HEK293 (cell line): ENCODE data around the gene SKA2.

Experiments
- CTCF ChIA-PET: fragments of 350-600 bp; formaldehyde crosslinking; extraction: SDS; loops from one replicate; lab custom pipeline; 2021; ENCODE audit warnings: antibody characterized with exemption; lab: Yijun Ruan, JAX
- POLR2A ChIA-PET: fragments of 300-600 bp; formaldehyde crosslinking; extraction: SDS; loops from one replicate; lab custom pipeline; 2020; ENCODE audit warnings: antibody characterized with exemption, inconsistent platforms; lab: Yijun Ruan, JAX
- H3K27ac ChIP-seq: fragments of 200-500 bp; sonication (Bioruptor generic); 2 replicates; pipeline ENCODE4 v1.5.1; 2014; ENCODE audit warnings: low read depth, low read length, control low read depth, inconsistent platforms; ENCODE audit errors: extremely low read depth
- H3K36me3 ChIP-seq, 2 experiments: fragments of 200-500 bp in 1 of 2; sonication (Bioruptor generic) in 1 of 2; 1 replicate in 1 of 2; 2 replicates in 1 of 2; pipeline ENCODE4 v1.5.1; 2014 to 2017; ENCODE audit warnings: inconsistent platforms in 2 of 2, low read length in 2 of 2; ENCODE audit not compliant: control insufficient read depth in 2 of 2, insufficient read depth in 1 of 2
- H3K4me1 ChIP-seq: fragments of 200-500 bp; sonication (Bioruptor generic); 2 replicates; pipeline ENCODE4 v1.5.1; 2014; ENCODE audit warnings: mild to moderate bottlenecking, low read length, inconsistent platforms; ENCODE audit not compliant: control insufficient read depth, insufficient read depth
- H3K4me3 ChIP-seq: 2 replicates; pipeline ENCODE4 v1.5.1; 2011; ENCODE audit warnings: low read depth, mild to moderate bottlenecking, control low read depth, low read length, moderate library complexity
- H3K9me3 ChIP-seq: fragments of 200-500 bp; sonication (Bioruptor generic); 2 replicates; pipeline ENCODE4 v1.5.1; 2014; ENCODE audit warnings: low read depth, low read length, inconsistent platforms; ENCODE audit not compliant: control insufficient read depth, insufficient read depth
- BCL11A ChIP-seq: fragments of 450-650 bp; formaldehyde crosslinking; IDR thresholded peaks from 2 replicates; pipeline ENCODE4 v1.5.1; 2016; ENCODE audit warnings: low read depth, missing biosample characterization, missing genetic modification characterization
- GLIS1 ChIP-seq: fragments of 450-650 bp; formaldehyde crosslinking; IDR thresholded peaks from 2 replicates; pipeline ENCODE4 v1.5.1; 2016; ENCODE audit warnings: missing biosample characterization, missing genetic modification characterization
- ZBTB48 ChIP-seq: fragments of 450-650 bp; formaldehyde crosslinking; IDR thresholded peaks from 2 replicates; pipeline ENCODE4 v1.5.1; 2016; ENCODE audit warnings: missing biosample characterization, missing genetic modification characterization
- ZFP37 ChIP-seq: fragments of 450-650 bp; formaldehyde crosslinking; IDR thresholded peaks from 2 replicates; pipeline ENCODE4 v1.5.1; 2016; ENCODE audit warnings: missing biosample characterization, missing genetic modification characterization
- ZNF114 ChIP-seq: fragments of 450-650 bp; formaldehyde crosslinking; IDR thresholded peaks from 2 replicates; pipeline ENCODE4 v1.5.0; 2017; ENCODE audit warnings: missing biosample characterization, missing genetic modification characterization
- ZNF121 ChIP-seq: fragments of 450-650 bp; formaldehyde crosslinking; IDR thresholded peaks from 2 replicates; pipeline ENCODE4 v1.5.1; 2016; ENCODE audit warnings: missing biosample characterization, missing genetic modification characterization
- ZNF202 ChIP-seq: fragments of 450-650 bp; formaldehyde crosslinking; IDR thresholded peaks from 2 replicates; pipeline ENCODE4 v1.5.1; 2016; ENCODE audit warnings: missing biosample characterization, missing genetic modification characterization, borderline replicate concordance
- ZNF548 ChIP-seq: fragments of 450-650 bp; formaldehyde crosslinking; IDR thresholded peaks from 2 replicates; pipeline ENCODE4 v1.5.1; 2016; ENCODE audit warnings: missing biosample characterization, missing genetic modification characterization
- ZNF561 ChIP-seq: fragments of 450-650 bp; IDR thresholded peaks from 2 replicates; pipeline ENCODE4 v1.5.1; 2018; ENCODE audit warnings: missing biosample characterization, missing genetic modification characterization, borderline replicate concordance
- ZNF626 ChIP-seq: fragments of 450-650 bp; sonication (Bioruptor Pico); formaldehyde crosslinking; IDR thresholded peaks from 2 replicates; pipeline ENCODE4 v1.5.1; 2018; ENCODE audit warnings: missing biosample characterization, missing genetic modification characterization, inconsistent platforms
- ZNF777 ChIP-seq: fragments of 450-650 bp; formaldehyde crosslinking; IDR thresholded peaks from 2 replicates; pipeline ENCODE4 v1.5.1; 2017; ENCODE audit warnings: missing biosample characterization, missing genetic modification characterization, borderline replicate concordance
- TF ChIP-seq, protein P1 (sequence below): fragments of 450-650 bp; formaldehyde crosslinking; IDR thresholded peaks from 2 replicates; pipeline ENCODE4 v1.5.1; 2016; ENCODE audit warnings: missing biosample characterization, missing genetic modification characterization

Gene SKA2

DNA sequence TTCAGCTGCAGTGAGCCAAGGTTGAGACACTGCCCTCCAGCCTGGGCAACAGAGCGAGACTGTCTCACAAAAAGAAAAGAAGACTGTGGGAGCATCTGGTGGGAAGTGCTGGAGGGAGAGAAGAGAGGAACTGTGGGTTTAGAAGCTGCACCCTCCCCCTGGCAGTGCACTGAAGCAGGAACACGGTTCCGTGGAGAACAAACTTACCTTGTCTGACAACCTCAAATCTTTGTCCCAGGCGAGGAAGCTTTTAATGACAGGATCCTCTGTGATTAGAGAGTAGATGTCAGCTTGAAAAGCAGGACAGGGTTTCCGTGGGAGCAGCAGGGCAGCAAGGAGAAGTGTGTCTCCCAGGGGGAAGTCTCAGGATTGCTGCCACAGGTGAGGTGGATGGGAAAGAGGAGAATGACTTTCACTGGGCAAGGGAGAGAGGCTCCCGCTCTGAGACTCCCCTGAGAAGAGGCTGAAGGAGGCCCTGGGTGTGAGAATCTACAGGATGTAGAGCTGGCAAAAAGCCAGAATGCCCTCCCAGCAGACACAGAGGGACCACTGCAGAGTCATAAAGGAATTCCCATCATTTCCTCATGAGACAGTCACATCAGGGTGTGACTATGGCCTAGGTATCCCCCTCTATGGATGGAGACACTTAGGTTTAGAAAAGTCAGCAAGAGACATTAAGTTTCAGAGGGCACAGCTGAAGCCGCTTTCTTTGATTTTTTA, 23.4 kb upstream of the SKA2 start:
- no peak overlapping the region for H3K4me3 ChIP-seq
- no peaks in the 10 kb centered on the region for H3K4me1 ChIP-seq
- TF ChIP-seq GLIS1 (tag by site-specific recombination) (0 out of 2 replicates have a peak, but pooled peaks have one; percentile 11), BCL11A (no peak)
- TF ChIP-seq, all 188 proteins: peak for 1
- H3K27ac ChIP-seq, result no peak overlapping the region
- ChIA-PET CTCF (interaction anchor here (0.6 kb wide), 1 partner anchor 263 kb away, joined by 3 read pairs; no protein-coding TSS in a partner anchor), POLR2A (interaction anchor here (0.7 kb wide), 2 partner anchors 23 to 36 kb away, joined by 3 read pairs; partner anchors contain the start of genes PRR11 and SKA2)
- H3K9me3 ChIP-seq, result no peaks in the 10 kb centered on the region
- peaks cover 16 to 22% of the 10 kb centered on the region in 2 experiments for H3K36me3 ChIP-seq

DNA sequence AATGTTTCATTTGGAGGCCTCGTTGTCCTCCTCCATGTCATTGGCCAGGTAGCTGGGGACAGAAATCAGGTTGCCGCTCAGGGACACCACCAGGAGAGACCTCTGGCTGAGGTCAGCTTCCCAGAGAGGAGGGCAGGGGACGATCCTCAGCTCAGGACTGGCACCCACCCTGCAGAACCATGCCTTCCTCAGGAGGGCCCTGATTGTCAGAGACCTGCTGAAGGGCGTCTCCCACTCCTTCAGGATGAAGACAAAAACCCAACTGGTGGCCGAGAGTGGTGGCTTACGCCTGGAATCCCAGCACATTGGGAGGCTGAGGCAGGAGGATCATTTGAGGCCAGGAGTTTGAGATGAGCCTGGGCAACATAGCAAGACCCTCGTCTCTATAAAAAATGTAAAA, 20.1 kb upstream of the SKA2 start:
- H3K36me3 ChIP-seq, result peaks cover 21 to 43% of the 10 kb centered on the region in 2 experiments
- POLR2A ChIA-PET, result no interaction called here
- TF ChIP-seq ZNF548 (tag by site-specific recombination), result no peak
- 0 out of 2 replicates have a peak, but pooled peaks have one; percentile 36 for TF ChIP-seq ZNF121 (tag by site-specific recombination)
- TF ChIP-seq, all 188 proteins: peak for 1
- H3K9me3 ChIP-seq, result no peaks in the 10 kb centered on the region
- no peak overlapping the region for H3K4me3 ChIP-seq
- CTCF ChIA-PET, result interaction anchor here (0.6 kb wide), 2 partner anchors 17 to 32 kb away, joined by 3 read pairs; no protein-coding TSS in a partner anchor
- no peak overlapping the region for H3K27ac ChIP-seq
- H3K4me1 ChIP-seq, result no peaks in the 10 kb centered on the region

DNA sequence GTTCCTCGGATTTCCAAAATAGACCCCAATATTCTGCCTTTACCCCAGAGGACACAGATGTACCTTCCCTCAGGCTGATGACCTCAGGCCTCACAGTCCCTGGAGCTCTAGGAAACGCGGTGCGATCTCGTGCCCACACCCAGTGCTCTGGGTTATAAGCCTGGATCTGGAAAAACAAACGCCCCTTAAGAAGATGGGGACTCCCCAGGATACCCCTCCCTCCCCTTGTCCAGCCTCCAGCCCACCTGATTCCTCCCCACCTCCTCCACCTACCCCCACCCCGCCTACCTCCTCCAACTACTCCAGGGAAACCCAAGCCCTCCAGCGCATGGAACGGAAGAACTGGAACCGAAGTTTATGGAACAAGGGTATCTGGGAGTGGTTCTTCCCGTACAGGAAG, 19.7 kb upstream of the SKA2 start:
- Histone ChIP-seq H3K36me3 (peaks cover 21 to 47% of the 10 kb centered on the region in 2 experiments), H3K9me3 (no peaks in the 10 kb centered on the region), H3K4me3 (no peak overlapping the region), H3K4me1 (no peaks in the 10 kb centered on the region), H3K27ac (no peak overlapping the region)
- ChIA-PET CTCF (interaction anchor here (0.6 kb wide), 3 partner anchors 16 to 190 kb away, joined by 3 read pairs; no protein-coding TSS in a partner anchor), POLR2A (no interaction called here)
- no peak for TF ChIP-seq ZFP37
- TF ChIP-seq ZNF561 (tag by site-specific recombination), result no peak
- no peak for TF ChIP-seq ZBTB48 (tag by site-specific recombination)
- no peak for TF ChIP-seq ZNF114 (tag by site-specific recombination)
- TF ChIP-seq ZNF777 (tag by site-specific recombination), result no peak

DNA sequence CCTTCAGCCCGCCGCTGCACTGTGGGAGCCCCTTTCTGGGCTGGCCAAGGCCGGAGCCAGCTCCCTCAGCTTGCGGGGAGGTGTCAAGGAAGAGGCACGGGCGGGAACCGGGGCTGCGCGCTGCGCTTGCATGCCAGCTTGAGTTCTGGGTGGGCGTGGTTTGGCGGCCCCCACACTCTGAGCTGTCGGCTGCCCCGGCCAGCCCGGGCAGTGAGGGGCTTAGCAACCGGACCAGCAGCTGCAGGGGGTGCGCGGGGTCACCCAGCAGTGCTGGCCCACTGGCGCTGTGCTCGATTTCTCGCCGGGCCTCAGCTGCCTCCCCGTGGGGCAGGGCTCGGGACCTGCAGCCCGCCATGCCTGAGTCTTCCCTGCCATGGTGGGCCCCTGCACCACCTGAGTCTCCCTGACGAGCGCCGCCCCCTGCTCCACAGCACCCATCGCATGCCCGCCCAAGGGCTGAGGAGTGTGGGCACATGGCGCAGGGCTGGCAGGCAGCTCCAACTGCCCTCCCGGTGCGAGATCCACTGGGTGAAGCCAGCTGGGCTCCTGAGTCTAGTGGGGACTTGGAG, 17.5 kb upstream of the SKA2 start:
- ChIA-PET CTCF (interaction anchor here (1.1 kb wide), 1 partner anchor 10 kb away, joined by 3 read pairs; no protein-coding TSS in a partner anchor), POLR2A (no interaction called here)
- TF ChIP-seq, protein P1, sequence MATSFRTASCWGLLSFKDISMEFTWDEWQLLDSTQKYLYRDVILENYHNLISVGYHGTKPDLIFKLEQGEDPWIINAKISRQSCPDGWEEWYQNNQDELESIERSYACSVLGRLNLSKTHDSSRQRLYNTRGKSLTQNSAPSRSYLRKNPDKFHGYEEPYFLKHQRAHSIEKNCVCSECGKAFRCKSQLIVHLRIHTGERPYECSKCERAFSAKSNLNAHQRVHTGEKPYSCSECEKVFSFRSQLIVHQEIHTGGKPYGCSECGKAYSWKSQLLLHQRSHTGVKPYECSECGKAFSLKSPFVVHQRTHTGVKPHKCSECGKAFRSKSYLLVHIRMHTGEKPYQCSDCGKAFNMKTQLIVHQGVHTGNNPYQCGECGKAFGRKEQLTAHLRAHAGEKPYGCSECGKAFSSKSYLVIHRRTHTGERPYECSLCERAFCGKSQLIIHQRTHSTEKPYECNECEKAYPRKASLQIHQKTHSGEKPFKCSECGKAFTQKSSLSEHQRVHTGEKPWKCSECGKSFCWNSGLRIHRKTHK (tag by site-specific recombination), result no peak
- TF ChIP-seq ZNF202 (tag by site-specific recombination) (0 out of 2 replicates have a peak, but pooled peaks have one; percentile 27), ZNF626 (no peak)
- Histone ChIP-seq H3K4me1 (no peaks in the 10 kb centered on the region), H3K4me3 (no peak overlapping the region), H3K36me3 (peaks cover 28 to 44% of the 10 kb centered on the region in 2 experiments), H3K27ac (no peak overlapping the region), H3K9me3 (no peaks in the 10 kb centered on the region)
